GM12864 (cell line): ENCODE measurements around the gene COQ3.

ENCODE experiments used
- DNase-seq: peaks from one replicate; pipeline ENCODE4 v3.0.0-alpha.2; 2011; ENCODE audit warnings: low read depth
- H3K4me3 ChIP-seq: 2 replicates; pipeline ENCODE4 v1.5.1; 2011; ENCODE audit warnings: mild to moderate bottlenecking, low read depth, low read length, control low read depth
- CTCF ChIP-seq: IDR thresholded peaks from 2 replicates; pipeline ENCODE4 v1.5.1; 2011; ENCODE audit warnings: low read depth, mild to moderate bottlenecking, moderate library complexity, low read length, control low read depth, inconsistent platforms; ENCODE audit errors: missing control alignments

The COQ3 gene

GRCh38 chr6:99334526-99335127 lies 59.4 kb downstream of the COQ3 start:
- DNase-seq = peak; percentile 49
- no peak overlapping the region for H3K4me3 ChIP-seq
- peak; percentile 70 for TF ChIP-seq CTCF

GRCh38 chr6:99333068-99333467 lies 60.9 kb downstream of the COQ3 start:
- DNase-seq = peak; percentile 83
- no peak for TF ChIP-seq CTCF
- no peak overlapping the region for H3K4me3 ChIP-seq

- H3K4me3 ChIP-seq = no peak overlapping the region
- TF ChIP-seq CTCF = no peak
- no peak for DNase-seq
Observed at GRCh38 chr6:99331531-99331930, 62.5 kb downstream of the COQ3 start.

- TF ChIP-seq CTCF = peak; percentile 82
- no peak overlapping the region for H3K4me3 ChIP-seq
- DNase-seq = peak; percentile 88
Observed at GRCh38 chr6:99330159-99330558, 63.8 kb downstream of the COQ3 start.

GRCh38 chr6:99324996-99325395 lies 69.0 kb downstream of the COQ3 start:
- no peak for DNase-seq
- no peak overlapping the region for H3K4me3 ChIP-seq
- TF ChIP-seq CTCF = no peak
